GM23338 (cell line): Measurements from ENCODE around the gene IQCM. TPM values are rescaled to one million over a fixed set of nuclear protein-coding genes. Genes with fewer than 3 reads are reported as not detected.

Experiments
- ATAC-seq: fragments of 200-7000 bp; cut with Tn5 transposase; 3 replicates; pipeline ENCODE4 v1.9.1; 2020
- DNase-seq: peaks from one replicate; pipeline ENCODE4 v3.0.0-alpha.2; 2015; ENCODE audit warnings: low spot score
- H2AFZ ChIP-seq: fragments of 200-600 bp; sonication (generic); 2 replicates; pipeline ENCODE4 v1.8.0; 2016; ENCODE audit warnings: antibody characterized with exemption, mild to moderate bottlenecking, moderate library complexity
- H3F3A ChIP-seq: fragments of 200-600 bp; sonication (generic); replicated peaks from 2 replicates; pipeline ENCODE4 v1.8.0; 2017; ENCODE audit warnings: antibody characterized with exemption, mixed run types, low read depth
- H3K27ac ChIP-seq: fragments of 200-600 bp; sonication (generic); 2 replicates; pipeline ENCODE4 v1.6.1; 2016; ENCODE audit warnings: low read depth
- H3K27me3 ChIP-seq: fragments of 200-600 bp; sonication (generic); 2 replicates; pipeline ENCODE4 v1.8.0; 2016; ENCODE audit warnings: mild to moderate bottlenecking, mixed run types, moderate library complexity; ENCODE audit not compliant: insufficient read depth
- H3K36me3 ChIP-seq: fragments of 200-600 bp; sonication (generic); 2 replicates; pipeline ENCODE4 v1.8.0; 2016; ENCODE audit warnings: mild to moderate bottlenecking; ENCODE audit not compliant: insufficient read depth
- H3K4me1 ChIP-seq: fragments of 200-600 bp; sonication (generic); 2 replicates; pipeline ENCODE4 v1.8.0; 2016; ENCODE audit warnings: mild to moderate bottlenecking, moderate library complexity; ENCODE audit not compliant: insufficient read depth
- H3K4me2 ChIP-seq: fragments of 200-600 bp; sonication (generic); 2 replicates; pipeline ENCODE4 v1.7.1; 2017; ENCODE audit warnings: mixed run types
- H3K4me3 ChIP-seq: fragments of 200-600 bp; sonication (generic); 2 replicates; pipeline ENCODE4 v1.6.1; 2016; ENCODE audit warnings: mixed run types
- H3K79me2 ChIP-seq: fragments of 200-600 bp; sonication (generic); replicated peaks from 2 replicates; pipeline ENCODE4 v1.8.0; 2017; ENCODE audit warnings: mild to moderate bottlenecking; ENCODE audit not compliant: insufficient read depth
- H3K9me2 ChIP-seq: fragments of 200-600 bp; sonication (generic); 2 replicates; pipeline ENCODE4 v1.8.0; 2017; ENCODE audit not compliant: insufficient read depth
- H4K20me1 ChIP-seq: fragments of 200-600 bp; sonication (generic); replicated peaks from 2 replicates; pipeline ENCODE4 v1.8.0; 2017; ENCODE audit warnings: mild to moderate bottlenecking; ENCODE audit not compliant: insufficient read depth
- H3K27ac Mint-ChIP-seq: 2 replicates; pipeline ENCODE4 v1.8.0; 2020; ENCODE audit warnings: inconsistent platforms, mild to moderate bottlenecking, moderate library complexity, mixed read lengths
- H3K27me3 Mint-ChIP-seq: 3 replicates; pipeline ENCODE4 v1.8.0; 2022; ENCODE audit warnings: low read depth, mild to moderate bottlenecking, moderate library complexity, mixed read lengths, inconsistent platforms; ENCODE audit not compliant: insufficient read depth, poor library complexity
- H3K36me3 Mint-ChIP-seq: 3 replicates; pipeline ENCODE4 v1.8.0; 2021; ENCODE audit warnings: low read depth, mild to moderate bottlenecking, inconsistent platforms, moderate library complexity, mixed read lengths
- H3K4me1 Mint-ChIP-seq: 3 replicates; pipeline ENCODE4 v1.8.0; 2020; ENCODE audit warnings: mild to moderate bottlenecking, inconsistent platforms, mixed read lengths
- H3K4me3 Mint-ChIP-seq: 3 replicates; pipeline ENCODE4 v1.8.0; 2021; ENCODE audit warnings: moderate library complexity, mild to moderate bottlenecking, inconsistent platforms, mixed read lengths
- H3K9me3 Mint-ChIP-seq: 3 replicates; pipeline ENCODE4 v1.8.0; 2020; ENCODE audit warnings: moderate library complexity, mild to moderate bottlenecking, inconsistent platforms, mixed read lengths
- CTCF ChIP-seq, 2 experiments: fragments of 200-600 bp in 1 of 2; sonication (generic) in 1 of 2; conservative IDR thresholded peaks; 2 replicates each; pipeline versions ENCODE4 v1.5.1 to v1.6.1; 2016 to 2017; ENCODE audit warnings: antibody characterized with exemption in 2 of 2, low read depth in 2 of 2, mild to moderate bottlenecking in 2 of 2, moderate library complexity in 1 of 2
- ETS1 ChIP-seq: IDR thresholded peaks from 2 replicates; pipeline ENCODE4 v1.6.1; 2016; ENCODE audit warnings: antibody characterized with exemption
- EZH2phosphoT487 ChIP-seq: fragments of 200-600 bp; sonication (generic); IDR thresholded peaks from one replicate; pipeline ENCODE4 v1.8.1; 2018; ENCODE audit warnings: antibody characterized with exemption; ENCODE audit not compliant: unreplicated experiment
- NANOG ChIP-seq: IDR thresholded peaks from 2 replicates; pipeline ENCODE4 v1.6.1; 2016; ENCODE audit warnings: antibody characterized with exemption, borderline replicate concordance
- POLR2AphosphoS5 ChIP-seq: IDR thresholded peaks from 2 replicates; pipeline ENCODE4 v1.6.1; 2016; ENCODE audit warnings: antibody characterized with exemption, low read depth
- ZNF114 ChIP-seq: fragments of 250-450 bp; sonication (Bioruptor Pico); IDR thresholded peaks from 2 replicates; pipeline ENCODE4 v1.5.0; 2020; ENCODE audit warnings: mild to moderate bottlenecking, moderate library complexity
- ZNF462 ChIP-seq: fragments of 250-450 bp; sonication (Bioruptor Pico); IDR thresholded peaks from 2 replicates; pipeline ENCODE4 v1.5.0; 2020; ENCODE audit warnings: mild to moderate bottlenecking, moderate library complexity
- polyA plus RNA-seq: library from polyadenylated mRNA; unstranded; fragments of >200 nt; fragmentation: Nextera tagmentation; extraction: Ambion mirVana; gene quantifications from 2 replicates; pipeline ENCODE4 v1.2.1, GENCODE V29; 2016
- total RNA-seq: library from RNA; depleted of rRNA; stranded (reverse); fragments of >200 nt; shearing (Covaris generic); gene quantifications from 2 replicates; pipeline ENCODE4 v1.2.3, GENCODE V29; 2014

Gene IQCM
- total and polyA plus RNA-seq, 2 experiments from 2014 or later, result not detected

- TF ChIP-seq CTCF (conservative IDR thresholded peaks at IDR 0.05; ENCODE audit: low read depth in 2 of 2) (no peak), ZNF462 (CRISPR knock-in tag) (no peak), EZH2phosphoT487 (no peak)
Measured at GRCh38 chr4:149784018-149784417, 31.6 kb downstream of the IQCM start (continued).

- ATAC-seq (no peak), DNase-seq (no peak)
- H3K4me3 Mint-ChIP-seq, result no peak overlapping the region
- H3K27ac Mint-ChIP-seq, result no peak overlapping the region
- peaks cover 2% of the 10 kb centered on the region for H3K27me3 Mint-ChIP-seq
- TF ChIP-seq ETS1 (no peak), ZNF114 (CRISPR knock-in tag) (no peak), POLR2AphosphoS5 (no peak), NANOG (no peak)
- H2AFZ ChIP-seq, result no peak overlapping the region
- H4K20me1 ChIP-seq, result no peaks in the 10 kb centered on the region
- no peak overlapping the region for H3K4me2 ChIP-seq
- no peaks in the 10 kb centered on the region for H3K9me2 ChIP-seq
- no peak overlapping the region for H3K4me3 ChIP-seq
- no peaks in the 10 kb centered on the region for H3K27me3 ChIP-seq
- no peak overlapping the region for H3K27ac ChIP-seq
- no peaks in the 10 kb centered on the region for H3K36me3 ChIP-seq
- no peaks in the 10 kb centered on the region for H3F3A ChIP-seq
- H3K36me3 Mint-ChIP-seq, result no peaks in the 10 kb centered on the region
- no peaks in the 10 kb centered on the region for H3K4me1 ChIP-seq
- no peaks in the 10 kb centered on the region for H3K9me3 Mint-ChIP-seq
- no peaks in the 10 kb centered on the region for H3K79me2 ChIP-seq
- H3K4me1 Mint-ChIP-seq, result peaks cover 3% of the 10 kb centered on the region; the same call in 2 of the 3 replicates
Measured at GRCh38 chr4:149781150-149781549, 34.5 kb downstream of the IQCM start.
